SK-N-SH (cell line): ENCODE data around the gene TBC1D21.

Experiments used
- EP300 ChIP-seq, 2 experiments: IDR thresholded peaks; 2 replicates each; pipeline versions ENCODE4 v1.4.0 to v1.6.1; 2012; ENCODE audit warnings: borderline replicate concordance in 1 of 2, low read depth in 1 of 2, low read length in 1 of 2
- POLR2AphosphoS5 ChIP-seq: IDR thresholded peaks from 2 replicates; pipeline ENCODE4 v1.6.1; 2012; ENCODE audit warnings: low read depth, low read length
- SIN3A ChIP-seq: IDR thresholded peaks from 2 replicates; pipeline ENCODE4 v1.6.1; 2012; ENCODE audit warnings: low read depth, mild to moderate bottlenecking, low read length, moderate library complexity, borderline replicate concordance
- TF ChIP-seq, protein P1 (sequence below): fragments of 200-600 bp; sonication (generic); IDR thresholded peaks from 2 replicates; pipeline ENCODE4 v1.6.1; 2017; ENCODE audit warnings: antibody characterized with exemption, mild to moderate bottlenecking, moderate library complexity
- TF ChIP-seq, protein P2 (sequence below): IDR thresholded peaks from 2 replicates; pipeline ENCODE4 v1.6.1; 2012; ENCODE audit warnings: mild to moderate bottlenecking, low read depth, low read length, moderate library complexity

DNA sequence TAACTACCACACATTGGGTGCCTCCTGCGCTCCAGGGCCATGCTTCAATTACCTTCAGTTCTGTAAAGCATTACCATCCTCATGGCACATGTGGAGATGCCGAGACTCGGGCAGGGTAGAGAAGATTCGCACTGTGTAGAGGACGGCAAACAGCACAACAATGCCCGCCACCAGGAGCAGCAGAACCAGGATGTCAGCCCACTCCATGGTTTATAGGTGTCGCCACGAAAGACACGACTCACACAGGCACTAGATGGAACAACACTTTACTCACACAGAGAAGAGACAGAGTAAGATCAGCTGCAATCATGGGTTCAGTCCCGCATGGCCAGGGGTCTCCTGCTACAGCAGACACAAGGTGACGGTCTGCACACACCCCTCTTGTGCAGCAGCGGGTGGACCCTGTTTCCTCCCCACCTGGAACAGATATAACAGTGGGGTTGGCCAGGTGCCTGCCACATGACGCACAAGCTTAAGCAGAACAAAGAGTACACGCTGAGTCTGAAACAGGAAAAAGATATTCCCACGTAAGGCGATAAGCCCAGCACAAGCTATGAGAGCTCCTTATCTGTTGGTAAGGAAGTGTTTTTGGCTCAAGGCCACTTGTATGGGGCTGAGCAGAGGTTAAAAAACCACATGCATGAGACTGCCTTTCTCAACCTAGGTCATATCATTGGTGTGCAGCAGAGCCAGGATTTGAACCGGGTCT is 2.5 kb upstream of the TBC1D21 start:
- TF ChIP-seq, protein P1, sequence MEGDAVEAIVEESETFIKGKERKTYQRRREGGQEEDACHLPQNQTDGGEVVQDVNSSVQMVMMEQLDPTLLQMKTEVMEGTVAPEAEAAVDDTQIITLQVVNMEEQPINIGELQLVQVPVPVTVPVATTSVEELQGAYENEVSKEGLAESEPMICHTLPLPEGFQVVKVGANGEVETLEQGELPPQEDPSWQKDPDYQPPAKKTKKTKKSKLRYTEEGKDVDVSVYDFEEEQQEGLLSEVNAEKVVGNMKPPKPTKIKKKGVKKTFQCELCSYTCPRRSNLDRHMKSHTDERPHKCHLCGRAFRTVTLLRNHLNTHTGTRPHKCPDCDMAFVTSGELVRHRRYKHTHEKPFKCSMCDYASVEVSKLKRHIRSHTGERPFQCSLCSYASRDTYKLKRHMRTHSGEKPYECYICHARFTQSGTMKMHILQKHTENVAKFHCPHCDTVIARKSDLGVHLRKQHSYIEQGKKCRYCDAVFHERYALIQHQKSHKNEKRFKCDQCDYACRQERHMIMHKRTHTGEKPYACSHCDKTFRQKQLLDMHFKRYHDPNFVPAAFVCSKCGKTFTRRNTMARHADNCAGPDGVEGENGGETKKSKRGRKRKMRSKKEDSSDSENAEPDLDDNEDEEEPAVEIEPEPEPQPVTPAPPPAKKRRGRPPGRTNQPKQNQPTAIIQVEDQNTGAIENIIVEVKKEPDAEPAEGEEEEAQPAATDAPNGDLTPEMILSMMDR = no peak
- TF ChIP-seq POLR2AphosphoS5 (no peak), EP300 (IDR thresholded peaks at IDR 0.05; ENCODE audit: borderline replicate concordance in 1 of 2, low read depth in 1 of 2, low read length in 1 of 2) (no peak), SIN3A (no peak)
- TF ChIP-seq, protein P2, sequence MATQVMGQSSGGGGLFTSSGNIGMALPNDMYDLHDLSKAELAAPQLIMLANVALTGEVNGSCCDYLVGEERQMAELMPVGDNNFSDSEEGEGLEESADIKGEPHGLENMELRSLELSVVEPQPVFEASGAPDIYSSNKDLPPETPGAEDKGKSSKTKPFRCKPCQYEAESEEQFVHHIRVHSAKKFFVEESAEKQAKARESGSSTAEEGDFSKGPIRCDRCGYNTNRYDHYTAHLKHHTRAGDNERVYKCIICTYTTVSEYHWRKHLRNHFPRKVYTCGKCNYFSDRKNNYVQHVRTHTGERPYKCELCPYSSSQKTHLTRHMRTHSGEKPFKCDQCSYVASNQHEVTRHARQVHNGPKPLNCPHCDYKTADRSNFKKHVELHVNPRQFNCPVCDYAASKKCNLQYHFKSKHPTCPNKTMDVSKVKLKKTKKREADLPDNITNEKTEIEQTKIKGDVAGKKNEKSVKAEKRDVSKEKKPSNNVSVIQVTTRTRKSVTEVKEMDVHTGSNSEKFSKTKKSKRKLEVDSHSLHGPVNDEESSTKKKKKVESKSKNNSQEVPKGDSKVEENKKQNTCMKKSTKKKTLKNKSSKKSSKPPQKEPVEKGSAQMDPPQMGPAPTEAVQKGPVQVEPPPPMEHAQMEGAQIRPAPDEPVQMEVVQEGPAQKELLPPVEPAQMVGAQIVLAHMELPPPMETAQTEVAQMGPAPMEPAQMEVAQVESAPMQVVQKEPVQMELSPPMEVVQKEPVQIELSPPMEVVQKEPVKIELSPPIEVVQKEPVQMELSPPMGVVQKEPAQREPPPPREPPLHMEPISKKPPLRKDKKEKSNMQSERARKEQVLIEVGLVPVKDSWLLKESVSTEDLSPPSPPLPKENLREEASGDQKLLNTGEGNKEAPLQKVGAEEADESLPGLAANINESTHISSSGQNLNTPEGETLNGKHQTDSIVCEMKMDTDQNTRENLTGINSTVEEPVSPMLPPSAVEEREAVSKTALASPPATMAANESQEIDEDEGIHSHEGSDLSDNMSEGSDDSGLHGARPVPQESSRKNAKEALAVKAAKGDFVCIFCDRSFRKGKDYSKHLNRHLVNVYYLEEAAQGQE = no peak
